HUES6 (cell line): ENCODE results near the gene CD63.

Experiments
- H3K27ac ChIP-seq: 2 replicates; pipeline ENCODE4 v1.7.0; 2013; ENCODE audit warnings: low read depth, mild to moderate bottlenecking, low read length, inconsistent platforms
- H3K27me3 ChIP-seq: 2 replicates; pipeline ENCODE4 v1.6.1; 2013; ENCODE audit warnings: low read length; ENCODE audit not compliant: control insufficient read depth, insufficient read depth
- H3K36me3 ChIP-seq: 2 replicates; pipeline ENCODE4 v1.6.1; 2013; ENCODE audit warnings: low read length; ENCODE audit not compliant: control insufficient read depth, insufficient read depth
- H3K4me1 ChIP-seq: 2 replicates; pipeline ENCODE4 v1.6.1; 2013; ENCODE audit warnings: low read length; ENCODE audit not compliant: control insufficient read depth, insufficient read depth
- H3K4me3 ChIP-seq: 2 replicates; pipeline ENCODE4 v1.5.1; 2013; ENCODE audit warnings: low read depth, low read length
- H3K9ac ChIP-seq: one replicate; pipeline ENCODE4 v1.6.1; 2013; ENCODE audit warnings: mild to moderate bottlenecking, low read length
- H3K9me3 ChIP-seq: 2 replicates; pipeline ENCODE4 v1.6.1; 2013; ENCODE audit warnings: low read depth, low read length; ENCODE audit not compliant: control insufficient read depth, insufficient read depth

CD63 gene

DNA sequence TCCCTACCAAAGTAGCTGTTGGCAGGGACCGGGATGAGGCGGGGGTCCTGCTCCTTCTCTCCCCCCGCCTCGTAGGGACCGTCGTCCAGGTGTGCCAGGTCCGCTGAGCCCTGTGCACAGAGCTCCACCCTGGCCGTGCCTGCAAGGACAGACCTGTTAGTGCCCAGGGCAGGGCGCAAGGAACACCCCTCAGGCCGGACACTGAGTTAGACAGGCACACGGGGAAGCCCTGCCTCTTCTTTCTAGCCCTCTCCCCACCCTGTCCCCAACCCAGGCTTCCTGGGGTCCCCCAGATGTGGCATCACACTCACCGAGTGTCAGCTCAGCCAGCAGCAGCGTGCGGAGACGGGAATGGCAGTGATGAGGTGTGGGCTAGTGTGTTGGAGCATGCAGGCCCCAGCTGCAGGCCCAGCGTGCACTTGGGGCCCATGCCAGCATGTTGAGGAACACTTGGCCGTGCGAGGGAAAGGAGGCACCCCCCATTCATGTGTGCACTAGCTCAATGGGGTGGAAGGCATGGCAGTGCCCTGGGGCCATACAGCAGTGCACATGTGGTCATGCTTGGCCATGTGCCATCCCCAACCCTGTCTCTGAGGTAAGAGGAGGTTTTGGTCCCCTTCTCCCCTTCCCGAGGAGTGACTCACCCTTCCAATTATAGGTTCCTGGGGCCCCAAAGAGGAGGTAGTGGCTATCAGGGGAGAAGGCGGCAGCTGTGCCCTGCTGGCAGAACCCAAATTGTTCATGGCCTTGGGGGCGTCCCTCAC, 28.4 kb downstream of the CD63 start:
- Histone ChIP-seq H3K9me3 (no peaks in the 10 kb centered on the region), H3K36me3 (peaks cover 21% of the 10 kb centered on the region), H3K9ac (no peak overlapping the region), H3K4me1 (0 out of 2 replicates have a peak, but pooled peaks cover 1% of the 10 kb centered on the region), H3K27ac (no peak overlapping the region), H3K27me3 (no peaks in the 10 kb centered on the region), H3K4me3 (no peak overlapping the region)

DNA sequence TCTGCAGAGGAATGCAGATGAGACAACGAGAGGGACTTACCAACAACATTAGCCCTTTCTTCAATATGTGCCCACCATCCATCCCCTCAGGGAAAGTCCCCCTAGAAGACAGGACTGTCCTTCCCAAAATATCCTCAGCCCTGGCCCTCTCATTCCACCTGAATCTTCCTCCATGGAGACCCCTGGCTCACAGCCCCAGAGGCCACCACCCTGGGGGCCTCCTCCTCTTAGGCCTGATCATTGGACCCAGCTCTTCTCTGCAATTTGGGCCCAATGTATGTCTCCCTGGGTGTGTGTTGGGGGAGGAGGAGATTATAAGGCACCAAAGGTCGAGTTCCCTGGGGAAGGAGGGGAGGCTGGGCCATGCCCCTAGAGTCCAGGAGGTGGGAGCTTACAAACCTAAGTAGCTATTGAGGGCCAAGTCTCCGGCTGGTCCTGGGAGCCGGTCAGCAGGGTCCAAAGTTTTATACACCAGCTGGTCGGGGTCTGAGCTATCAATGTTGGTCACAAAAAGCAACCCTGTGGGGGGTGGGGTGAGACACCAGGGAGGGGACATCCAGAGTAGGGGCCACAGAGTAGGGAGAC, 29.2 kb downstream of the CD63 start:
- H3K27ac ChIP-seq, result no peak overlapping the region
- H3K9ac ChIP-seq, result no peak overlapping the region
- peaks cover 30% of the 10 kb centered on the region for H3K36me3 ChIP-seq
- H3K4me3 ChIP-seq, result no peak overlapping the region
- no peaks in the 10 kb centered on the region for H3K9me3 ChIP-seq
- no peaks in the 10 kb centered on the region for H3K4me1 ChIP-seq
- no peaks in the 10 kb centered on the region for H3K27me3 ChIP-seq

DNA sequence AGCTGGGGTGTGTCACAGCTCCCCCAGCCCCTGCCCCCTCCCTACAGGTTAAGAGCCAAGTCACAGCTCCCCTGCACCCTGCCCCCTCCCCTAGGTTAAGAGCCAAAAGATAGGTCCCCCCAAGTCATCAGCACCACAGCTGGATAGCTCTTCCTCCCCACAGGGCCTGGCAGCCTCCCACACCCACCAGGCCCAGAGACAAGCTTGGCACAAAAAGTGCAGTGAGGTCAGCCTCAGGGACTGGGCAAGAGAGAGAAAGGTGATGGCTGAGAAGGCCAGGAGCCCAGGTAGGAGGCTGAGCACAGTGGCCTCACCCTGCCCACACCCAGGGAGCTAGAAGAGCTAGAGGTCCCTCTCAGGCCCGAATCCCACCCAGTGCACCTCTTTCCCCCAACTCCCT, 29.8 kb downstream of the CD63 start:
- H3K36me3 ChIP-seq, result peaks cover 35% of the 10 kb centered on the region
- H3K9ac ChIP-seq, result no peak overlapping the region
- no peaks in the 10 kb centered on the region for H3K9me3 ChIP-seq
- no peak overlapping the region for H3K4me3 ChIP-seq
- H3K27ac ChIP-seq, result no peak overlapping the region
- H3K4me1 ChIP-seq, result no peaks in the 10 kb centered on the region
- no peaks in the 10 kb centered on the region for H3K27me3 ChIP-seq

DNA sequence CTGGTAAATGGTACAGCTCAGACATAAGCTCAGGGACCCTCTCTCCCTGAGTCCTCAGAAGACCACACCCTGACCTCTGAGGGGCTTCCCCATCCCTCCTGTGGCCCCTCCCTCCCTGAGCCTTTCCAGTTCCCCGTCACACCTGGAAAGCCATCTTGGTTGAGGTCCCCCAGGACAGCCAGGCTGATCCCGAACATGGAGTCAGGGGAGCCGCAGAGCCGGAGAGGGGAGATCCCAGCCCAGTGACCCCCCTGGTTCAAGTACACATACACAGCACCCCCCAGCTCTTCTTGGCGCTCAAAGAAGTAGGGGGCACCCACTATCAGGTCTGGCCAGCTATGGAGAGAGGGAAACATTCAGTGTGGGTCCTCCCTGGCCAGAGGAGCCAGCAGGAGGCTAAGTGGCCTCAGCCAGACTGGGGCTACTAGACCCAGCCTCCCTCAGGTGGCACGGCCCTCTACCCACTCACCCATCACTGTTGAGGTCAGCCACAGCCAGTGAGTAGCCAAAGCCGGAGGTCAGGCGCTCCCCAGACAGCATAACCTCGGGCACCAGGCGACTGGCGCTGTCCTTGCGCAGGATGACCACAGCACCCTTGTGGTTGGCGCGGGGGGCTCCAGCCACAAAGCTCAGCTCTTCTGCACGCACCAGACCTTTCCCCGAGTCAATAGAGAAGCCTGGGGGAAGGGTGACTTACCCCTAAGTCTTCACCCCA, 30.4 kb downstream of the CD63 start:
- Histone ChIP-seq H3K27ac (no peak overlapping the region), H3K9me3 (no peaks in the 10 kb centered on the region), H3K4me1 (no peaks in the 10 kb centered on the region), H3K27me3 (no peaks in the 10 kb centered on the region), H3K4me3 (no peak overlapping the region), H3K9ac (no peak overlapping the region), H3K36me3 (peaks cover 40% of the 10 kb centered on the region)

DNA sequence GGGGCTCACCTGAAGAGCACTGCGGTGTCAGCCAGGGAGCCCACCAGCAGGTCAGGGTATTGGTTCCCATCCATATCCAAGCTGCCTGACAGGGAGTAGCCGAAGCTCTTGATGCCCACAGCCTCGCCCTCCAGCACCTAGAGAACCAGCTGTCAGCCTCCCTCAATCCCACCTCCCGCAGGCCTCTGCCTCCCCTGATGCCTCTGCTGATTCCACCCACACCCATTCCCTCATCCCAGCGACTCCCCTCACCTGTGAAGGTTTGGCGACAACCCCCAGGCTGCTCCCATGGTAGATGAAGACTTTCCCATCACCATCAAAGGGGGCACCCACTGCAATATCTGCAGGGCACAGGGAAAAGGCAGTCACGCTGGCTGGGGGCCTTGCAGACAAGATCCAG, 31.1 kb downstream of the CD63 start:
- Histone ChIP-seq H3K27me3 (no peaks in the 10 kb centered on the region), H3K4me3 (no peak overlapping the region), H3K9me3 (no peaks in the 10 kb centered on the region), H3K27ac (no peak overlapping the region), H3K9ac (no peak overlapping the region), H3K4me1 (no peaks in the 10 kb centered on the region), H3K36me3 (peaks cover 44% of the 10 kb centered on the region)

DNA sequence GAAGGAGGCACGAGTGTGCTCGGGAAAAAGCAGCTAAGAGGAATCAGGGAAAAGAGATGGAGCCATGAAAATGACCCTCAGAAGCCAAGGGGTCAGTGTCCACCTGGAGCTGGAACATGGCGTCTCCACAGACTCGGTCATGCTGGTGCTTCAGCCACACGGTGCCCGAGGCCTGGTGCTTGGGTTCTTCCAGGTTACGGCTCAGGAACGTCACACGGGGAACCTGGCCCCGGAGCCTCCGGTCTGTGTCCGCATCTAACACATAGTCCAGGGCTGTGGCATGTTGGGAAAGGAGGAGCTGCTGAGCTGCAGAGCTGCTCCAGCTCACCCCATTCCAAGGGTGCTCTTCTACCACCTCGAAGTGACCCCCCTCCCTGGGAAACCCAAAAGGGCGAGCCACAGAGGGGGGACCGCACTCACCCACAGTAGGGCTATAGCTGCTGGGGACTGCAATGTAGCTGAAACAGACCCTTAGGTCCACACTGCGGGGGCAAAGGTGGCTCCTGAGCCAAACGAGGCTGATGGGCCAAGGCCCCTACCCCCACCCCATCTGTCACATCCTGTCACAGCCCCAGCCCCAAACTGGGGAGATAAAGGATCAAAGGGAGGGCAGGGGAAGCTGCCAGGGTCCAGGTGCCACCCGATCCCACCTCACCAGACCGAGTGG, 31.9 kb downstream of the CD63 start:
- Histone ChIP-seq H3K36me3 (peaks cover 48% of the 10 kb centered on the region), H3K9ac (no peak overlapping the region), H3K27me3 (no peaks in the 10 kb centered on the region), H3K4me1 (no peaks in the 10 kb centered on the region), H3K4me3 (no peak overlapping the region), H3K9me3 (no peaks in the 10 kb centered on the region), H3K27ac (no peak overlapping the region)

DNA sequence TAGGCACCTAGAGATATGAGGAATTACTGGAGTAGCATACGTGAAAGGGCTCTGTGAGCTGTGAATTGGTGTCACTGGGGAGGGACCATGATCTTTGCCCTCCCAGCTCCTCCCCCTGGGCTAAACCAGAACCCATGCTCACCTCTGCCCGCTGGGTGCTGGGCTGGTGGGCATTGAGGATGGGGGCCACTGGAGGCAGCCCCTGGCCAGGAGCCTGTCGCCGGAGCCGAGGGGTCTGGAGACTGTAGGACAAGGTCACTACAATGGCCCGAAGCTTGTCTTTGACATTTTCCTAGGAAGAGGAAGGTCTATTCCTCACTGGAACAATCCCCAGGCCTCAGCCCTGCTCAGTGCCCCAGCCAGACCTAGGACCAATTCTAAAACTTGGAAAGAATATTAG, 32.7 kb downstream of the CD63 start:
- Histone ChIP-seq H3K9me3 (no peaks in the 10 kb centered on the region), H3K4me3 (no peak overlapping the region), H3K27ac (no peak overlapping the region), H3K27me3 (no peaks in the 10 kb centered on the region), H3K4me1 (no peaks in the 10 kb centered on the region), H3K9ac (no peak overlapping the region), H3K36me3 (peaks cover 52% of the 10 kb centered on the region)

DNA sequence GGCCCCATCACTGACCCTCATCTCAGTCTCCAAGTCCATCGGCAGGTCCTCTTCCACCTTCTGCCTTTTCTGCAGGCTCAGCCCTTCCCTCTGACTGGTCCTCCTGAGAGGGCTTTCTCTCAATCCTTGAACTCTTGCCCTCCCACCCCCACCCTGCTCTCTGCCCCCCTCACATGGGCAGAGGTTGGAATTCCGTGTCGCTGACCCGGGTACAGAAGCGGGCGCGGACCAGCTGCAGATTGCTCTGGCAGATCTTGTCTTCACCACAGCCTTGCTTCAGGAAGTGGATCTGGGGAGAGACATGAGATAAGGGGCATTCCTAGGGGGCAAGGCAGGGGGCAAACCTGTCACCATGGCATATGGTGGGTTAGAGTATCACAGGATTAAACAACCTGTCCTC, 33.5 kb downstream of the CD63 start:
- Histone ChIP-seq H3K36me3 (peaks cover 44% of the 10 kb centered on the region), H3K9me3 (no peaks in the 10 kb centered on the region), H3K4me1 (no peaks in the 10 kb centered on the region), H3K27ac (no peak overlapping the region), H3K27me3 (no peaks in the 10 kb centered on the region), H3K9ac (no peak overlapping the region), H3K4me3 (no peak overlapping the region)

DNA sequence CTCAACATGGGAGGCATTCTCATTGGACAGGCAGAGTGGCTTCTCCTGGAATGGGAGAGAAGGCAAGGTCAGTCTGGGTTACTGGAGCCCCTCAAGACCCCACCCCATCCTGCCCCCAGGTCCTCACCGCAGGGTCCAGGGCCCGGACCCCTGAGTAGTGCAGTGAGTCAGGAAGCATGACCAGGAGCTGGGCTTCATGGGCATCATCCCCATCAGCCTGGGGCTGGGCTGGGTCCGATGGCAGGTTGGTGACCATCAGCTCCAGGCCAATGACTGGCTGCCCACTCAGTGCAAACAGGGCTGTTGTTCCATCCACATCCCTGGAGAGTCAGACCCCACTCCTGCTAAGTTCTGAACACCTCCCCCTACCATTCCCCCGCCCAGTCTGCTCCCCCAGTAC, 34.2 kb downstream of the CD63 start:
- no peaks in the 10 kb centered on the region for H3K9me3 ChIP-seq
- H3K4me1 ChIP-seq, result no peaks in the 10 kb centered on the region
- H3K9ac ChIP-seq, result no peak overlapping the region
- H3K36me3 ChIP-seq, result peaks cover 44% of the 10 kb centered on the region
- no peak overlapping the region for H3K27ac ChIP-seq
- no peak overlapping the region for H3K4me3 ChIP-seq
- no peaks in the 10 kb centered on the region for H3K27me3 ChIP-seq

DNA sequence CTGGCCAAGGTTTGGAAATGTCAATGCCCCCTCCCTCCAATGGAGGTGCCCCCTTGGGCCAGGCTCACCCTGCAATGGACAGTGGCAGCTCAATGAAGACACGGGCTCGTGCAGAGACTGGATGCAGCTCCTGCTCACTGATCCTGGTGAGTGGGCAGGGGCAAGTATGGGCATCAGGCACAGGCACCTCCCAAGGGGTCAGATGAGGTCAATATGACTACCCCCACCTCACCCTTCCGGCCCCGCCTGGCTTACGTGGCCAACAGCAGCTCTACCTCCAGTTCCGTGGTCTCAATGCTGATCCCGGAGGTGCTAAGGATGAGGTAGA, 34.7 kb downstream of the CD63 start:
- no peaks in the 10 kb centered on the region for H3K9me3 ChIP-seq
- no peaks in the 10 kb centered on the region for H3K27me3 ChIP-seq
- H3K9ac ChIP-seq, result no peak overlapping the region
- H3K4me1 ChIP-seq, result no peaks in the 10 kb centered on the region
- H3K4me3 ChIP-seq, result no peak overlapping the region
- H3K27ac ChIP-seq, result no peak overlapping the region
- H3K36me3 ChIP-seq, result peaks cover 44% of the 10 kb centered on the region
